HG02852 (cell line): ENCODE data around the gene TNFRSF13B.
"Not testable (repeated sequence)": the region's sequence is repeated elsewhere in the genome, so short reads cannot be mapped to it uniquely, and the experiment has no call there.

ENCODE experiments used
- ATAC-seq: cut with Tn5 transposase; IDR thresholded peaks from one replicate; pipeline ENCODE4 v1.9.1; 2021; ENCODE audit warnings: mild to moderate bottlenecking, moderate library complexity; ENCODE audit not compliant: unreplicated experiment

The TNFRSF13B gene

DNA sequence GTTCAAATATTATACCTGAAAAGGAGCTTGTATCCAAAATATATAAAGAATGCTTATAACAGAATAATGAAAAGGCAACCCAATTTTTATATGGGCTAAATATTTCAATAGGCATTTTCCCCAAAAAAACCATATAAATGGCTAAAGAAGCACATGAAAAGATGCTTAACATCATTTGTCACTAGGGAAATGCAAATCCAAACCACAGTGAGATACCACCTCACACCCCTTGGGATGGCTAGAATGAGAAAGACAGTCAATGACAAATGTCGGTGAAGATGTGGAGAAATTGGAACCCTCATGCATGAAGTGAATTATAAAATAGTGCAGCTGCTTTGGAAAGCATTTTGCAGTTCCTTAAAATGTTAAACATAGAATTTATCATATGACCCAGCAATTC lies 3.1 kb downstream of the TNFRSF13B start:
- ATAC-seq = no peak

DNA sequence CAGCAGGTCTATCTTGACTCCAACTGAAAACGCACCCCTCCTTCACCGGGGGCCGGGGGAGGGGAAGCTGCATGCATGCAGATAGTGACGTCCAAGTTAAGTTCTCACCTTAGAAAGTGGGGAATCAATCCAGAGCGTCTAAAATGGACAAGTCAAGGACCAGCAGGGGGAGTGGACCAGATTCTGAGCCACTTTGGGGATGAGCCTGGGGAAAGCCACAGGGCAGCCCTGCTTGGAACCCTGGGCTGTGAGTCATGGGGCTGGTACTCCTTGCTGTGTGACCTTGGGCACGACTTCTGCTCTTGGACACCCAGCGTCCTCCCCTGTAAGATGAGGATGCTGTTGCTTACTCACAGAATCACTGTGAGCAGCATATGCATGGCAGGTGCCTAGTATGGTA lies 9.1 kb downstream of the TNFRSF13B start:
- no peak for ATAC-seq

DNA sequence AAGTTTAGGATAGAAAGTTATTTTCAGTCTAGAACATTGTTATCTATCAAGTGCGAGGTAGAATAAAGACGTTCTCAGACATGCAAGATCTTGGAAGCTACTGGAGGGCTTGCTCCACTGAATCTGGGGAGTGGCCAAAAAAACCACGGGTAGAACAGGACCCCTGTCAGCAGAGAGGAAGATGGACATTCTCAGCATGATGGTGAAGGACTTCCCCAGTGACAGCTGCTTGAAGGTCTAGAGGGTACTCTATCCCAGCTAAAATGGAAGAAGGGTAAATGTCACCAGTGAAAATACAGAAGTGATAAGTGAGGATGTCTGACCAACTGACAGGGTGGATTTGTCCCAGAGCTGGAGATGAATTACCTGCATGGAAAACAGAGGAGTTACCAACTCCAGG lies 10.1 kb downstream of the TNFRSF13B start:
- ATAC-seq = no peak

DNA sequence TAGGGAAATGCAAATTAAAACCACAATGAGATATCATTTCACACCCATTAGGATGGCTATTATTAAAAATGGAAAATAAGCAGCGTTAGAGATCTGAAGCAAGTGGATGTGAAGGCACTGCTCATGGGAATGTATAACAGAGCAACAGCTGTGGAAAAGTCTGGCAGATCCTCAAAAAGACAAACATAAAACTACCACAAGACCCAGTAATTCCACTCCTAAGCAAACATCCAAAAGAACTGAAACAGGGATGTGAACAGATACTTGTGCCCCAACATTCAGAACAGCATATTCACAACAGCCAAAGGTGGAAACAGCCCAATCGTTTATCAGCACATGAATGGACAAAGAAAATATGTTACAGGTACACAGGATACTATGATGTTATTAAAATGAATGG lies 10.9 kb downstream of the TNFRSF13B start:
- ATAC-seq = not testable (repeated sequence)

DNA sequence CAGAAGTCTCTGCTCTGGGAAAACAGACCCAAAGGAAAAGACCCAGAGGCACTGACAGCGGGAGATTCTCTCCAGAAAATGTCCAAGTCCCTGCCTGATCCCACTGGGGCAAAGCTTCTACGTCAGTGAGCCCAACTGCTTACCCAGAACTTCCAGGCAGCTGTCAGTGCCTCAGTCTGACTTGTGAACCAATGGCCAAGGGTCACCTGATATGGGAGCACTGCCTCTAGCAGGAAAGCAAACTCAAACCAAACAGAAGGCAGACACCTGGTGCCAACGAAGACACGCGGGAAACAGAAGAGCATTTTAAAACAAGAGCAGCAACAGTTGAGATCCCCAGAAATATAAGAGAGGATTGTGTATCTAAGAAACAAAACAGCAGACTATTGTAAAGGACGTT lies 16.9 kb downstream of the TNFRSF13B start:
- ATAC-seq = not testable (repeated sequence)

DNA sequence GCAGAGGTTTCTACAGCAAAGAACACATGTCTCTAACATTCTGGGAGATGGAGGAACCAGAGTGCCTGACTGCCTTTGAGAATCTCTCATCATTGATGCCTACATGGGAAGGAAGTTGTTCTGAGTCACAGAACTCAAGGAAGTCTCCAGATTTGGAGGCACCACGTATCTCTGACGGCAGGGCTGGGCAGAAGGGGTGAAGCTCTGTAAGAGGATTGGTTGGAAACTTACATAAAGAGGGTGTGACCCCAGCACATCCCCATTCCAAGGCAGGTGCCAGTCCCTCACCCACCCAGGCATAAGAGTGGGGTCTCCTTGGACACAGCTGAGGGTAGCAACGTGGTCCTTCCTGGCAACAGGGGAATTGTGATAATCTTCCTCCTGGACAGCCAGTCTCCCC lies 17.4 kb downstream of the TNFRSF13B start:
- no peak for ATAC-seq

DNA sequence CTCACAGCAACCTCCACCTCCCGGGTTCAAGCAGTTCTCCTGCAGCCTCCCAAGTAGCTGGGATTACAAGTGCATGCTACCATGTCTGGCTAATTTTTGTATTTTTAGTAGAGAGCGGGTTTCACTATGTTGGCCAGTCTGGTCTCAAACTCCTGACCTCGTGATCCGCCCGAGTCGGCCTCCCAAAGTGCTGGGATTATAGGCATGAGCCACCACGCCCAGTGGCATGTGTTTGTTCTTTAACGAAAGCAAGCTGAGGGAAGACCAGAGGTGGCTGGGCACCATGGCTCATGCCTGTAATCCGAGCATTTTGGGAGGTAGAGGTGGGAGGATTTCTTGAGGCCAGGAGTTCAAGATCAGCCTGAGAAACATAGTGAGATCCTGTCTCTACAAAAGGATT lies 18.1 kb downstream of the TNFRSF13B start:
- ATAC-seq = no peak

DNA sequence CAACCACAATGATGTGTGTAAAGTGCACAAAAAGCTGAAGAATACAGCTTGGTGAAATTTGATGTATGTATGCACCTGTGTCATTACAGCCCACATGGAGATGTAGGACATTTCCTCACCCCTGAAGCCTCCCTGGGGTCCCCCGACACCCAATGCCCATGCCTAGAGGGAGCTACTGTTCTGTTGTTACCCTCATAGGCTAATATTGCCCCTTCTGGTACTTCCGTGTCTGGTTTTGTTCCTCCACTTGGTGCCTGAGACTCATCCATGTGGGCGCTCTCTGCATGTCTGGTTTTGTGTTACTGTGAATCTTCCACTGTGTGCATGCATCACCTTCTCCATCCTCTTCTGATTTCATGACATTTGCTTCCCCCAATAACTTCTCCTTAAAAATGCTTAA lies 18.6 kb downstream of the TNFRSF13B start:
- no peak for ATAC-seq

DNA sequence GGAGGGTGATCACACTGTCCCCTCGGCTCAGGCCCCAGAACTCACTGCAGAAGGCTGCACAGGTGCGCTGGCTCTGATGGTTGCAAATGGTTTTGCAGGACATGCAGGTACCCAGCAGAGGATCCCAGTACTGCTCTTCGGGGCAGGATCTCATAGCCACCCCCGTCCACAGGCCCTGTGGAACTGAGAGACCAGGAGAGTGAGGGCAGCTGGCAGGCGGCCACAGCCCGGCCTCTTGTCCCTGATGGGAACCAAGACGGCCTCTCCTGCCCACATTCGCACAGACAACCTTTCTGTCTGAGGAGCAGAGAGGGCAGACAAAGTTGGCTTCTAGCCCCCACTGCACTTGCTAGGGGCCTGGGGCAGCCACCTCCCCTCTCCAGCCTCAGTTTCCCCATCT lies 19.5 kb downstream of the TNFRSF13B start:
- no peak for ATAC-seq

DNA sequence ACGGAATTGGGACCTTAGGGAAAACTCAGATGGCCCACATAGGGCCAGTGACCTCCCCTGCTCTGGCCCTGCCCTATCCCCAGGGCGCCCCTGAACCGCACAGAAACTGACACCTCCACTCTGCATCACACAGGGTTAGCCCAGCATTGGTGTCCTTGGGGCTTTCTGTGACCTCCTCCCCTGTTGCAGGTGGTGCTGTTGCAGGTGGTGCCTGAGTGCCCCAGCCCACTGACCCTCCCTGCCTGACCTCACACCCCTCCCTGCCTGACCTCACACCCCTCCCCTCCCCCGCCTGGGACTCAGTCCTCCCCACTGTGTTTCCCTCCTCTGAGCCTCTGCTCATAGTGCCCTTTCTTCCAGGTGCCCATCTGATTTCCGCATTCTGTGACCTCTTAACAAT lies 21.4 kb downstream of the TNFRSF13B start:
- ATAC-seq = no peak

DNA sequence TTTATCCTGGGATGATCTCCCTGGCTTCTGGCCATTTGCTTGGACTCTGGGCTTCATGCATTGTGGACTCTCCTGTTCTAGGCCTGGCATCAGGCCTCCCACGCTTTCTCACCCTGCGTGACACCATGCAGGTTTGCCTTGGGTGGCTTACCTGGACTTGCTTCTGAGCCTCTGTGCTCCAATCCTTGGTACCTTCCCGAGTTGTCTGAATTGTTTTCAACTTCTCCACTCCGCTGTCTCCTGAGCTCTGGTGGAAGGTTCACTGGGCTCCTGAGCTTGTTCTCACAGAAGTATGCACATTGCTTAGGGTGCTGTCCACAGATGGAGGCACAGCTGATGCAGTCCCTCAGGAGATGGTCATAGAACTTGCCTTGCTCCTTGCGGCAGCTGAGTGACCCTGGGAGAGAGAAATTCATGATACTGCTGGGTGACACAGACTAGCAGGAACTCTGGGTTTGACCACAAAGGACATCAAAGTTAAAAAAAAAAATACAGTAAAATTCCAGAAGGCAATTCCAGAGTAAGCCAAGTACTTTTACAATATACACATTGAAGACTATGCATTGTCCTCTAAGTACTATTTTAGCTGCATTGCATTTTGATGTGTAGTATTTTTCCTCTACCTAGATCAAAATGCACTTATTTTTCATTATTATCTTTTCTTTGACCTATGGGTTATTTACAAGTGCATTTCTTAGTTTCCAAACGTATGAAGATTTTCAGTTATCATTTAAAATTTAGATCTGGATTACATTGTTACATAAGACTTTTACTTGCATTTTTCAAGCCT lies 23.1 kb downstream of the TNFRSF13B start:
- ATAC-seq = no peak

DNA sequence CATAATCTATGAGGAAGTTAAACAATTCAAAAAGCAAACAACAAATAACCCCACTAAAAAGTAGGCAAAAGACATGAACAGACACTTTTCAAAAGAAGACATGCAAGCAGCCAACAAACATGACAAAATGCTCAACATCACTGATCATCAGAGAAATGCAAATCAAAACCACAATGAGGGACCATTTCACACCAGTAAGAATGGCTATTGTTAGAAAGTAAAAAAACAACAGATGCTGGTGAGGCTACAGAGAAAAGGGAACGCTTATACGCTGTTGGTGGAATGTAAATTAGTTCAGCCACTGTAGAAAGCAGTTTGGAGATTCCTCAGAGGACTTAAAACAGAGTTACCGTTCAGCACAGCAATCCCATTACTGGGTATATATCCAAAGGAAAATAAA lies 24.4 kb downstream of the TNFRSF13B start:
- no peak for ATAC-seq

DNA sequence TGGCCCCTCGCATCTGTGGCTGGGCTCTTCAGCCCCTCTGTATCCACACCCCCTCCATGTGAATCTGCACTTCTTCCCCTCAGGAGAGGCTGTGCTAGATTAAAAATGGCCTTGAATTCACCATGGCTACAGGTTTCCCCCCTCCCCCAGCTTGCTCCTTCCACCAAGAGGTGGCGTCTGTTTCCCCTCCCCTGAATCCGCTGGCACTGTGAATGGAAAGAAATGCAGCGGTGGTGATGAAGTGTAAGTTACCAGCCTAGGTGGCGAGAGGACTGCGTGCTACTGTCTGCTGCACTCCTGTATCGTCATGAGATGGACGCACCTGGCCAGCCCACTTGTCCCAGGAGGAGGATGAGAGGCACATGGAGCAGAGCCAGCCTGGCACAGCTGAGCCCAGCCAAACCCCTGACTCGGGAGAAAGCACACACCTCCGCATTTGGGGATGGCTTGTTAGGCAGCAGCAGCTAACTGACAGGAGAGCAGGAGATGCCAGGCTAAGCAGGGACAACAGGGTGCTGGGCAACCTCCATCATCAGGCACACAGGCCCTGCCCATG lies 26.2 kb downstream of the TNFRSF13B start:
- no peak for ATAC-seq

DNA sequence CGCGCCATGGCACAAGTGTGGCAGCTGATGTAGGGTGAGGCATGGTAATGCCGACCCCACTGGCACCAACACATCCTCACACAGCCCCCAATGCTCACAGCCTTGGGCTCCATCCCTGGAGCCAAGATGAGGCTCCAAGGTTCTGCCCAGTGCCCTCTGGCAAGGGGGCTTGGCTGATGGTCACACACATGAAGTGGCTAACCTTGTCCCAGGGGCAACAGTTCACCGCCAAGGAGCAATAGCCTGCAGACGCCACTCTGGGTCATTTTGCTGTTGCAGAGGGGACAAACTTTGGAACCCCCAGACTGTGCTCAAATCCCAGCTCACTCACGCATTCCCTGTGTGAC lies 26.8 kb downstream of the TNFRSF13B start:
- ATAC-seq = no peak

DNA sequence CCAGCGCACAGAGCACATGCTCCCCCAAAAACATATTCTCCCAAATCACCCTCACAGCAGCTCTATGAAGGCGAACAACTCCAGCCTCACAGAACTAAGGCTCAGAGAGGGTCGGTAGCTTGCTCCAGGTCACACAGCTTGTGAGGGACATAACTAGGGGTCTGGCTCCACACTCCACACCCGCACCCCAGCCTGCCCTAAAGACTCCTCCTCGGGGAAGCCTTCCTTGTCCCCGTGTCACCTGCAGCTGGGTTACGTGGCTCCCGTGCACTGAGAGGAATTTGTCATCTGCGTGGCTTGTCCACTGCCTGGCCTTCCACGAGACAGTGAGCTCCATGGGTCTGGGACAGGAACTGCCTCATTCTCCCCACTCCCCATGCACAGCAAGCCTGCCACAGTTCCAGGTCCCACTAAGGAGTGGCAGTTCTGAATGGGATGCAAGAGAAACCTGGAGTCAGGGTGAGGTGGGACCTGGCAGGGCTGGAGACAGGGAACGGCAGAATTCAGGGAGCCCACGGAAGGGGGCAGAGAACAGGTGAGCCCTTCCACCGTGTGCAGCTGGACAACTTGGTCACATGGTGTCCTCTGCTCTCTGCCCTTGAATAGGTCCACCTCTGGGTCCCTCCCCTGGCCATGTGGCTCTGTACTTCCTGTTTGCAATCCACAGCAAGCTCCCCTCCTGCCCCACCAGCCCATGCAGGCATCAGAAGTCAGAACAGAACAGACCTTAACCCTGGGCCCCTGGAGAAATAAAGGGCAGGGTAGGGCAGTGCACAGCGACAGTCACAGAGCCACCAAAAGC lies 27.4 kb downstream of the TNFRSF13B start:
- ATAC-seq = no peak

DNA sequence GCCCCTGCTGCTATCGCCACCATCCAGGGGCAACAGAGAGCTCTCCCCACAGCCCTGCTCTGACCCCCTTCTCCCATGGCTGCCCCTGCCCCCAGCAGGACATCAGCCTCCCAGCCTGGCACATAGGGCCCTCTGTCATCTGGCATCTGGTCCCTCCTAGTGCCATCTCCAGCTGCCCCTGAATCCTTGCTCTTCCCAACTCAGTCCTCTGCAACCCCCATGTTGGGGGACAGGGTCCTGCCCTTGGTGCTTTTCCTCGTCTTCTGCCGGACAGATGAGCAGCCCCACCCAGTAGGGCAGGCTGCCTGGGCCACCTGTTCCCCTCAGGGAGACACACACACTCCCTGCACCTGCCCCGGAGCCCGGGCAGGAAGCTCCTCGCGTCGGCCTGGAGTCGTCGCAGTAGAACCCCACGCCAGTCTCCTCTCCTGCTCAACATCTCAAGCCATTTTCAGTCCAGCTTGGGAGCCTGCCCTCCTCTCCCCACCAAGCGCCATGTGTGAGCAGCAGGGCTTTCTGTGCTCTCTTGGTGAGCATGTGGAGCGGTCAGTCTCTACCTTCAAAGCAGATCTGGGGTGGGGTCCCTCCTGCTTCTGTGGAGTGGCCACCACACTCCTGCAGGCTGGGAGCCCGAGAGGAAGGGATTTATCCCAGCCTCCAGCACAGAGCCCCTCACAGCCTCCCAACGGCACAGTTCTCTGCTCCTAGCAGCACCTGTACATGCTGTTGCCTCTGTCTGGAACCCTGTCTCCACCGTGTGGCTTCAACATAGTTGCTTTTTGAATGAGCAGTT lies 28.2 kb downstream of the TNFRSF13B start:
- no peak for ATAC-seq

DNA sequence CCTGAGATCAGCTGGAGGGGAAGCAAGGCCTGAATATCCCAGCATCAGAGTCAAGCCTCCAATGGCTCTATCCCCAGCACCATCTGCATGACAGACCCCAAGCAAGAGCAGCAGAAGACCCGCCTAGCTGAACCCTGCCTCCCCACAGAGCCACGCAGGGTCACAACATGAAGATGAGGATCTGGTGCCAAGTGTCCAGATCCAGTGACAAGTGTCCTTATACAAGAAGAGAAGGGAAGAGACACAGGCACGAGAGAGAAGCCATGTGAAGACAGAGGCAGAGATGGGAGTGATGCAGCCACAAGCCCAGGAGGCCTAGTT lies 28.9 kb downstream of the TNFRSF13B start:
- no peak for ATAC-seq

DNA sequence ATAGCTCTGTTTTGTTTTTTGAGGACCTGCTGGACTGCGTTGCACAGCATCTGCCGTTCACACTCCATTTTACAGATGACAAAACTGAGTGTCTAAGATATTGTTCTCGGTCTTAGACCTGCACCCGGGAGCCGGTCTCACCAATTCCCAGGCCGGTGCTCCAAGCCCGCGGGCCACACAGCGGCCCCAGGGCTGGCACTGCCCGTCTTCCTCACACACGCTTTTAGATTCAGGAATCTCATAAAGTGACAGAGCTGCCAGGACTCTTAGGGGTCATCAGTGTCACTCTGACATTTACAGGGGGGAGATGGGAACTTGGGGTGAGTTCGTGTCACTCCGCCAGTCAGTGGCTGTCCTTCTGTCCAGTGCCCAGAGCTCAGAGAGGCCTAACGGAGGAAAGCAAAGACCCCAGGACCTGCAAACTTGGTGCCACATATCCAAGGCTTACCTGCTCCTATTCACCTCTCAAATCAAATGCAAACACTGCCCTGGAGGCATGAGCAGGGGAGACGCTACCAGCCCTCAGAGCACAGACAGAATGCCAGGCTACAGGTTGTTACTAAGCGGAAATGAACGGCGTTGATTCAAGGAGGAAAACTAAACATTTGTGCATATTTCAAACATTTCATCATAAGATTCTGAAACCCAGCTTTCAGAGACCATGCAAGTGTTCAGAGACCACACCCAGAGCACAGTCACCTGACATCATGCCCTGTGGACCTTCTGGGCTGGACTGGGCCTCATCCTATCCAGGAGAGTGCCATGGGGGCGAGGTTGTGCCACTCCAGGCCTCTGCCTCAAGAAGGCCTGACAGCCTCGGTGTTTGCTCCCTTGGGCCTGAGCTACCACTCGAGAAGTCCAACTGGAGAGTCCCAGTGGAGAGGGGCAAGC lies 29.5 kb downstream of the TNFRSF13B start:
- no peak for ATAC-seq

DNA sequence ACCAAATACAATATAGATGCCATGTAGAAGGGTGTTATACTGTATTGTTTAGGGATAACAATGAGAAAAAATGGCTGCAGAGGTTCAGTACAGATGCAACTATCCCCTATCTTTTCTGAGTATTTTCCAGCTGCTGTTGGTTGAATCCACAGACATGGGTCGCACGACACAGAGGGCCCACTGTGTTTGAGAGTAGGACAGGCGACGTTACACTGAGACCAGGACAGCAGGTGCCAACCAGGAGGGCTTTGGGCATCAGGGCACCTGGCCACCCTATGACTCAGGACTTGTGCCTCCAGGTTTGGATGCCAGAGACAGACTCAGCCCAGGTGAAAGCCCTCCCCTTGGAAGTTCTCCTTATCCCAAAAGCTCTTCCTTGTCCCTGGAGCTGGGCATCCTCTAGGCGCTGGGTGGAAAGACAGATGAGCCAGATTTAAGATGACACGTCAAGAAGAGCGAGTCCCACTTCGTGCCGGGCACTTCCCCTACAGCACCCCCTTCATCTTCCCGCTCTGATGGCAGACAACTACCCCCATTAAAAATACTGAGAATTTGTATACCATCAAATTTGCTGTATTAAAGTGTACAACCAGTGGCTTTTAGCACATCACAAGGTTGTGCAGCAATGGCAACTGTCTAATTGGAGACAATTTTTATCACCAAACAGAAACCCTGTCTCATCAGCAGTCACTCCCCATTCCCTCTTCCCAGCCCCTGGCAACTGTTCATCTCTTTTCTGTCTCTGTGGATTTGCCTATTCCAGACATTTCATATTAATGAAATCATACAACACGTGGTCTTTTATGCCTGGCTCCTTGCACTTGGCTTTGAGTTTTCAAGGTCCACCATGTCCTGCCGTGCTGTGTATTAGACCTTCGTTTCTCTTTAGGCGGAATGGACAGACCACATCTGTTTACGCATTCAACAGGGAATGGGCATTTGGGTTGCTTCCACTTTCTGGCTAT lies 30.6 kb downstream of the TNFRSF13B start:
- no peak for ATAC-seq
